Prostate gland (tissue), 2 donors: ENCODE data around the gene FSTL5.

Source experiments
- POLR2A ChIP-seq: fragments of 450-650 bp; IDR thresholded peaks from one replicate; pipeline ENCODE4 v1.6.1; 2016; ENCODE audit warnings: antibody characterized with exemption, mild to moderate bottlenecking
- TF ChIP-seq, protein P1 (sequence below), 4 experiments: fragments of 200-600 bp in 2 of 4; fragments of 450-650 bp in 2 of 4; sonication (generic) in 2 of 4; IDR thresholded peaks; 1 replicate in 3 of 4; 2 replicates in 1 of 4; pipeline ENCODE4 v1.5.1; 2016 to 2019; ENCODE audit warnings: antibody characterized with exemption in 4 of 4, mild to moderate bottlenecking in 2 of 4, moderate library complexity in 2 of 4

GRCh38 chr4:161816958-161817357 lies 346.8 kb downstream of the FSTL5 start:
- TF ChIP-seq, protein P1, sequence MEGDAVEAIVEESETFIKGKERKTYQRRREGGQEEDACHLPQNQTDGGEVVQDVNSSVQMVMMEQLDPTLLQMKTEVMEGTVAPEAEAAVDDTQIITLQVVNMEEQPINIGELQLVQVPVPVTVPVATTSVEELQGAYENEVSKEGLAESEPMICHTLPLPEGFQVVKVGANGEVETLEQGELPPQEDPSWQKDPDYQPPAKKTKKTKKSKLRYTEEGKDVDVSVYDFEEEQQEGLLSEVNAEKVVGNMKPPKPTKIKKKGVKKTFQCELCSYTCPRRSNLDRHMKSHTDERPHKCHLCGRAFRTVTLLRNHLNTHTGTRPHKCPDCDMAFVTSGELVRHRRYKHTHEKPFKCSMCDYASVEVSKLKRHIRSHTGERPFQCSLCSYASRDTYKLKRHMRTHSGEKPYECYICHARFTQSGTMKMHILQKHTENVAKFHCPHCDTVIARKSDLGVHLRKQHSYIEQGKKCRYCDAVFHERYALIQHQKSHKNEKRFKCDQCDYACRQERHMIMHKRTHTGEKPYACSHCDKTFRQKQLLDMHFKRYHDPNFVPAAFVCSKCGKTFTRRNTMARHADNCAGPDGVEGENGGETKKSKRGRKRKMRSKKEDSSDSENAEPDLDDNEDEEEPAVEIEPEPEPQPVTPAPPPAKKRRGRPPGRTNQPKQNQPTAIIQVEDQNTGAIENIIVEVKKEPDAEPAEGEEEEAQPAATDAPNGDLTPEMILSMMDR (IDR thresholded peaks at IDR 0.05) = no peak
- TF ChIP-seq POLR2A = no peak
